MM.1S (cell line): ENCODE data around the gene SERPINB1.
"Not testable (repeated sequence)": the region's sequence is repeated elsewhere in the genome, so short reads cannot be mapped to it uniquely, and the experiment has no call there.

Experiments
- DNase-seq: peaks from one replicate; pipeline ENCODE4 v3.0.0-alpha.2; 2015
- H2AFZ ChIP-seq: fragments of 300-600 bp; sonication (generic); 2 replicates; pipeline ENCODE4 v1.6.0; 2016; ENCODE audit warnings: antibody characterized with exemption, low read length
- H3F3A ChIP-seq: fragments of 300-600 bp; sonication (generic); 2 replicates; pipeline ENCODE4 v1.6.1; 2016; ENCODE audit warnings: mild to moderate bottlenecking, antibody characterized with exemption, low read length, moderate library complexity, mixed read lengths; ENCODE audit not compliant: insufficient read depth
- H3K27ac ChIP-seq: fragments of 300-600 bp; sonication (generic); 2 replicates; pipeline ENCODE4 v1.5.1; 2016; ENCODE audit warnings: mild to moderate bottlenecking, low read length
- H3K27me3 ChIP-seq: fragments of 300-600 bp; sonication (generic); replicated peaks from 2 replicates; pipeline ENCODE4 v1.6.0; 2016; ENCODE audit warnings: low read length; ENCODE audit not compliant: insufficient read depth
- H3K36me3 ChIP-seq: fragments of 300-600 bp; sonication (generic); replicated peaks from 2 replicates; pipeline ENCODE4 v1.6.1; 2016; ENCODE audit warnings: mild to moderate bottlenecking, low read length, mixed read lengths; ENCODE audit not compliant: insufficient read depth
- H3K4me1 ChIP-seq: fragments of 300-600 bp; sonication (generic); 2 replicates; pipeline ENCODE4 v1.6.1; 2016; ENCODE audit warnings: low read length, mixed read lengths
- H3K4me2 ChIP-seq: fragments of 300-600 bp; sonication (generic); 2 replicates; pipeline ENCODE4 v1.6.0; 2016; ENCODE audit warnings: low read depth, low read length
- H3K4me3 ChIP-seq: fragments of 300-600 bp; sonication (generic); 2 replicates; pipeline ENCODE4 v1.5.1; 2016; ENCODE audit warnings: low read length, mixed read lengths
- H3K79me2 ChIP-seq: fragments of 300-600 bp; sonication (generic); 2 replicates; pipeline ENCODE4 v1.6.1; 2016; ENCODE audit warnings: mixed run types, low read length, mixed read lengths
- H3K9ac ChIP-seq: fragments of 300-600 bp; sonication (generic); 2 replicates; pipeline ENCODE4 v1.6.1; 2016; ENCODE audit warnings: low read length, mixed read lengths
- H3K9me2 ChIP-seq: fragments of 300-600 bp; sonication (generic); replicated peaks from 2 replicates; pipeline ENCODE4 v1.6.1; 2016; ENCODE audit warnings: mild to moderate bottlenecking, low read length, mixed read lengths; ENCODE audit not compliant: insufficient read depth
- H3K9me3 ChIP-seq: fragments of 300-600 bp; sonication (generic); replicated peaks from 2 replicates; pipeline ENCODE4 v1.6.1; 2016; ENCODE audit warnings: mild to moderate bottlenecking, low read length, mixed read lengths; ENCODE audit not compliant: insufficient read depth
- H4K20me1 ChIP-seq: fragments of 300-600 bp; sonication (generic); 2 replicates; pipeline ENCODE4 v1.6.1; 2016; ENCODE audit warnings: mild to moderate bottlenecking, low read length, moderate library complexity, mixed read lengths; ENCODE audit not compliant: insufficient read depth
- CTCF ChIP-seq: fragments of 300-600 bp; sonication (generic); IDR thresholded peaks from 2 replicates; pipeline ENCODE4 v1.5.1; 2016; ENCODE audit warnings: antibody characterized with exemption, low read length, mixed read lengths
- EZH2 ChIP-seq: fragments of 300-600 bp; sonication (generic); optimal IDR thresholded peaks from 2 replicates; pipeline ENCODE3; 2017; ENCODE audit warnings: low read depth, mild to moderate bottlenecking, antibody characterized with exemption, low read length, mixed read lengths
- EZH2phosphoT487 ChIP-seq: fragments of 300-600 bp; sonication (generic); IDR thresholded peaks from 2 replicates; pipeline ENCODE4 v1.6.1; 2018; ENCODE audit warnings: antibody characterized with exemption, low read length

Gene SERPINB1

GRCh38 chr6:2884804-2885203, 43.1 kb upstream of the SERPINB1 start:
- Histone ChIP-seq H3K4me2 (no peak overlapping the region), H4K20me1 (no peaks in the 10 kb centered on the region), H3K27ac (no peak overlapping the region), H2AFZ (no peak overlapping the region), H3F3A (no peaks in the 10 kb centered on the region; the same call in 1 of the 2 replicates), H3K9me3 (no peaks in the 10 kb centered on the region), H3K36me3 (no peaks in the 10 kb centered on the region), H3K9me2 (no peaks in the 10 kb centered on the region), H3K4me1 (no peaks in the 10 kb centered on the region; the same call in 1 of the 2 replicates), H3K27me3 (no peaks in the 10 kb centered on the region), H3K79me2 (no peaks in the 10 kb centered on the region), H3K4me3 (no peak overlapping the region), H3K9ac (no peak overlapping the region)
- DNase-seq: no peak
- no peak for TF ChIP-seq EZH2phosphoT487
- TF ChIP-seq EZH2: no peak
- no peak for TF ChIP-seq CTCF

- no peak overlapping the region for H3K27ac ChIP-seq
- no peaks in the 10 kb centered on the region for H3K79me2 ChIP-seq
- no peaks in the 10 kb centered on the region for H3K9me3 ChIP-seq
- H3K36me3 ChIP-seq: no peaks in the 10 kb centered on the region
- no peaks in the 10 kb centered on the region for H3K27me3 ChIP-seq
- no peak overlapping the region for H3K4me3 ChIP-seq
- no peak for DNase-seq
- H3K4me2 ChIP-seq: no peak overlapping the region
- no peaks in the 10 kb centered on the region; the same call in 1 of the 2 replicates for H3F3A ChIP-seq
- TF ChIP-seq EZH2phosphoT487: no peak
- TF ChIP-seq EZH2: no peak
- TF ChIP-seq CTCF: no peak
- H4K20me1 ChIP-seq: no peaks in the 10 kb centered on the region
- H3K4me1 ChIP-seq: no peaks in the 10 kb centered on the region; the same call in 1 of the 2 replicates
- H3K9ac ChIP-seq: no peak overlapping the region
- H3K9me2 ChIP-seq: no peaks in the 10 kb centered on the region
- H2AFZ ChIP-seq: no peak overlapping the region
Observed at GRCh38 chr6:2883673-2884072, 42.0 kb upstream of the SERPINB1 start.

- Histone ChIP-seq H3K4me1 (peaks cover 4% of the 10 kb centered on the region), H3K4me3 (no peak overlapping the region; the same call in 1 of the 2 replicates), H3K9ac (no peak overlapping the region), H3K36me3 (no peaks in the 10 kb centered on the region), H3K27me3 (no peaks in the 10 kb centered on the region), H4K20me1 (no peaks in the 10 kb centered on the region), H3K79me2 (no peaks in the 10 kb centered on the region), H3K9me3 (no peaks in the 10 kb centered on the region), H3K4me2 (peak overlapping the region; percentile 33; the same call in 1 of the 2 replicates), H3F3A (no peaks in the 10 kb centered on the region; the same call in 1 of the 2 replicates), H3K9me2 (no peaks in the 10 kb centered on the region), H3K27ac (no peak overlapping the region), H2AFZ (no peak overlapping the region)
- peak; percentile 36 for DNase-seq
- TF ChIP-seq EZH2: no peak
- no peak for TF ChIP-seq CTCF
- no peak for TF ChIP-seq EZH2phosphoT487
Observed at GRCh38 chr6:2881423-2881822, 39.8 kb upstream of the SERPINB1 start.

- not testable (repeated sequence) for H3K27me3 ChIP-seq, DNase-seq, H3K4me2 ChIP-seq, H3K27ac ChIP-seq, H3F3A ChIP-seq, H3K9me2 ChIP-seq, H3K79me2 ChIP-seq, H4K20me1 ChIP-seq, H3K4me3 ChIP-seq, H3K9me3 ChIP-seq, H3K4me1 ChIP-seq, H2AFZ ChIP-seq, H3K9ac ChIP-seq, H3K36me3 ChIP-seq
Observed at GRCh38 chr6:2880156-2880555, 38.5 kb upstream of the SERPINB1 start.
